Neural cell (in vitro differentiated cells): ENCODE data around the gene ZNF207. TPM values are rescaled to one million over a fixed set of nuclear protein-coding genes. Genes with fewer than 3 reads are reported as not detected.

ENCODE experiments used
- H2AFZ ChIP-seq: fragments of 200-600, 300-800 bp; sonication (generic), shearing (Covaris generic); 2 replicates; pipeline ENCODE4 v1.6.0; 2014; ENCODE audit warnings: low read depth, mild to moderate bottlenecking, antibody characterized with exemption, low read length, moderate library complexity
- H3F3A ChIP-seq: fragments of 200-600 bp; shearing (Covaris generic); 2 replicates; pipeline ENCODE4 v1.6.1; 2016; ENCODE audit warnings: mild to moderate bottlenecking, moderate library complexity, mixed read lengths, antibody characterized with exemption, low read length; ENCODE audit not compliant: insufficient read depth, poor library complexity, severe bottlenecking
- H3K27ac ChIP-seq: fragments of 200-600, 300-800 bp; sonication (generic), shearing (Covaris generic); 2 replicates; pipeline ENCODE4 v1.5.1; 2014; ENCODE audit warnings: mild to moderate bottlenecking, low read length, moderate library complexity
- H3K27me3 ChIP-seq: fragments of 300-800, 200-600 bp; sonication (generic), shearing (Covaris generic); 2 replicates; pipeline ENCODE4 v1.6.0; 2014; ENCODE audit warnings: mild to moderate bottlenecking, low read depth, low read length, moderate library complexity; ENCODE audit not compliant: insufficient read depth
- H3K36me3 ChIP-seq: fragments of 300-800, 200-600 bp; sonication (generic), shearing (Covaris generic); 2 replicates; pipeline ENCODE4 v1.5.1; 2014; ENCODE audit warnings: mild to moderate bottlenecking, antibody characterized with exemption, low read length, moderate library complexity; ENCODE audit not compliant: insufficient read depth
- H3K4me2 ChIP-seq: fragments of 300-800, 200-600 bp; sonication (generic), shearing (Covaris generic); 2 replicates; pipeline ENCODE4 v1.6.0; 2014; ENCODE audit warnings: mild to moderate bottlenecking, low read length
- H3K4me3 ChIP-seq: fragments of 300-800, 200-600 bp; sonication (generic), shearing (Covaris generic); 2 replicates; pipeline ENCODE4 v1.5.1; 2014; ENCODE audit warnings: mild to moderate bottlenecking, low read length, moderate library complexity
- H3K79me2 ChIP-seq: fragments of 200-600 bp; shearing (Covaris generic); replicated peaks from 2 replicates; pipeline ENCODE4 v1.6.0; 2014; ENCODE audit warnings: mild to moderate bottlenecking, low read length, moderate library complexity; ENCODE audit not compliant: insufficient read depth
- H3K9ac ChIP-seq: fragments of 300-800, 200-600 bp; sonication (generic), shearing (Covaris generic); 2 replicates; pipeline ENCODE4 v1.6.1; 2016; ENCODE audit warnings: mild to moderate bottlenecking, low read length, mixed read lengths
- H3K9me2 ChIP-seq: fragments of 200-600 bp; shearing (Covaris generic); 2 replicates; pipeline ENCODE4 v1.6.1; 2016; ENCODE audit warnings: mild to moderate bottlenecking, low read length, mixed read lengths; ENCODE audit not compliant: insufficient read depth
- H3K9me3 ChIP-seq: fragments of 200-600, 300-800 bp; sonication (generic), shearing (Covaris generic); 2 replicates; pipeline ENCODE4 v1.6.1; 2016; ENCODE audit warnings: mild to moderate bottlenecking, mixed run types, low read length, moderate library complexity, mixed read lengths
- H4K20me1 ChIP-seq: fragments of 200-600 bp; shearing (Covaris generic); 2 replicates; pipeline ENCODE4 v1.6.1; 2016; ENCODE audit warnings: mild to moderate bottlenecking, mixed run types; ENCODE audit not compliant: insufficient read depth
- CTCF ChIP-seq: fragments of 450-650 bp; IDR thresholded peaks from 2 replicates; pipeline ENCODE4 v1.5.1; 2014; ENCODE audit warnings: antibody characterized with exemption, mild to moderate bottlenecking, moderate library complexity; ENCODE audit not compliant: poor library complexity, severe bottlenecking
- EP300 ChIP-seq: fragments of 450-650 bp; conservative IDR thresholded peaks from 2 replicates; pipeline ENCODE4 v1.6.1; 2014; ENCODE audit warnings: antibody characterized with exemption, mild to moderate bottlenecking, moderate library complexity; ENCODE audit not compliant: poor library complexity, severe bottlenecking
- EZH2 ChIP-seq: fragments of 200-600, 300-800 bp; shearing (Covaris generic), sonication (generic); IDR thresholded peaks from 2 replicates; pipeline ENCODE4 v1.6.1; 2014; ENCODE audit warnings: antibody characterized with exemption, low read length, borderline replicate concordance, mild to moderate bottlenecking; ENCODE audit not compliant: insufficient read depth, poor library complexity, severe bottlenecking
- MXI1 ChIP-seq: fragments of 450-650 bp; conservative IDR thresholded peaks from 2 replicates; pipeline ENCODE4 v1.6.1; 2014; ENCODE audit warnings: antibody characterized with exemption, mild to moderate bottlenecking; ENCODE audit not compliant: poor library complexity, severe bottlenecking
- POLR2AphosphoS5 ChIP-seq: IDR thresholded peaks from 2 replicates; pipeline ENCODE4 v1.6.1; 2012
- RAD21 ChIP-seq: fragments of 450-650 bp; conservative IDR thresholded peaks from 2 replicates; pipeline ENCODE4 v1.6.1; 2014; ENCODE audit warnings: antibody characterized with exemption, mild to moderate bottlenecking, moderate library complexity
- REST ChIP-seq: IDR thresholded peaks from 2 replicates; pipeline ENCODE4 v1.6.1; 2012; ENCODE audit warnings: borderline replicate concordance
- SMC3 ChIP-seq: fragments of 450-650 bp; conservative IDR thresholded peaks from 2 replicates; pipeline ENCODE4 v1.6.1; 2014; ENCODE audit warnings: antibody characterized with exemption, mild to moderate bottlenecking, moderate library complexity; ENCODE audit not compliant: poor library complexity
- TAF1 ChIP-seq: IDR thresholded peaks from 2 replicates; pipeline ENCODE4 v1.6.1; 2012; ENCODE audit warnings: low read depth
- polyA plus RNA-seq: library from polyadenylated mRNA; depleted of rRNA; stranded (reverse); fragments of >200 nt; gene quantifications from 2 replicates; pipeline ENCODE4 v1.2.3, GENCODE V29; 2014

Gene ZNF207
- polyA plus RNA-seq, 1 donor from 2014 or later = 188 TPM

- H3K79me2 ChIP-seq = no peaks in the 10 kb centered on the region
- peak overlapping the region; percentile 53 for H2AFZ ChIP-seq
- TF ChIP-seq TAF1 (no peak), EZH2 (no peak), MXI1 (peak; percentile 22), RAD21 (peak; percentile 22), EP300 (no peak), SMC3 (peak; percentile 60), CTCF (peak; percentile 61), POLR2AphosphoS5 (peak; percentile 38), REST (no peak)
- H3K9me3 ChIP-seq = no peaks in the 10 kb centered on the region
- H3K9ac ChIP-seq = peak overlapping the region; percentile 74
- H4K20me1 ChIP-seq = no peaks in the 10 kb centered on the region
- H3K4me2 ChIP-seq = peak overlapping the region; percentile 92
- no peaks in the 10 kb centered on the region for H3K9me2 ChIP-seq
- H3K36me3 ChIP-seq = no peaks in the 10 kb centered on the region
- H3F3A ChIP-seq = no peaks in the 10 kb centered on the region
- peak overlapping the region; percentile 78 for H3K27ac ChIP-seq
- peak overlapping the region; percentile 77 for H3K4me3 ChIP-seq
- no peaks in the 10 kb centered on the region for H3K27me3 ChIP-seq
Measured at GRCh38 chr17:32341141-32341856, 8.7 kb upstream of the ZNF207 start.

GRCh38 chr17:32341857-32342602, 7.9 kb upstream of the ZNF207 start, which contains the start of gene C17orf75:
Gene C17orf75 (minus strand): TSS chr17:32342173. CDS start chr17:32342139, 34 bp downstream.
- no peaks in the 10 kb centered on the region for H3F3A ChIP-seq
- H4K20me1 ChIP-seq = no peaks in the 10 kb centered on the region
- peak within 1 kb of the TSS; percentile 92 for H3K4me2 ChIP-seq
- peak within 1 kb of the TSS; percentile 77 for H3K4me3 ChIP-seq
- TF ChIP-seq EP300 = no peak
- peak; percentile 84 for TF ChIP-seq TAF1
- TF ChIP-seq CTCF = no peak
- no peak for TF ChIP-seq REST
- no peak for TF ChIP-seq RAD21
- peak; percentile 62 for TF ChIP-seq MXI1
- TF ChIP-seq POLR2AphosphoS5 = peak; percentile 82
- TF ChIP-seq SMC3 = peak; percentile 26
- TF ChIP-seq EZH2 = no peak
- H3K36me3 ChIP-seq = no peaks in the 10 kb centered on the region
- H2AFZ ChIP-seq = peak within 1 kb of the TSS; percentile 71
- no peaks in the 10 kb centered on the region for H3K9me3 ChIP-seq
- no peaks in the 10 kb centered on the region for H3K9me2 ChIP-seq
- H3K27ac ChIP-seq = peak within 1 kb of the TSS; percentile 78
- H3K9ac ChIP-seq = peak within 1 kb of the TSS; percentile 74
- no peaks in the 10 kb centered on the region for H3K79me2 ChIP-seq
- no peaks in the 10 kb centered on the region for H3K27me3 ChIP-seq
